ENCODE measurements around the gene ABLIM3.

Gene ABLIM3

GRCh38 chr5:149283626-149284480, 142.6 kb downstream of the ABLIM3 start:
- no peak for DNase-seq

DNA sequence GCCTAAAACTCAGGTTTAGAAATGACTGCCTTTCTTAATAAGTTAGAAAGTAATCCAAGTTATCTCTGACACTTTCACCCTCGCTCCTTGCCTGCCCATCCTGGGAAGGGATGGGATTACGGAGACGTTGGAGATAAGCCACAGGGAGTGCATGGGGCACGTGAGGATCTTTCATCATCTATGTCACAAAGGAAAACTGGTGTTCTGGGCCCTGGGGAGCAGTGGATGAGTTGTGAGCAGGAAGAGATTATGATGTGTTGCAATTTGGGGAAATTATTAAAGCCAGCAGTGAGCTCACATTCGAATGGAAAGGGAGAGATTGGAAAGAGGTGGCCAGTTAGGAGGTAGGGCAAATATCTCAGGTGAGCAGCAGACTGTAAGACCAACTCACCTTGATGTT, 143.2 kb downstream of the ABLIM3 start:
- DNase-seq = no peak

DNA sequence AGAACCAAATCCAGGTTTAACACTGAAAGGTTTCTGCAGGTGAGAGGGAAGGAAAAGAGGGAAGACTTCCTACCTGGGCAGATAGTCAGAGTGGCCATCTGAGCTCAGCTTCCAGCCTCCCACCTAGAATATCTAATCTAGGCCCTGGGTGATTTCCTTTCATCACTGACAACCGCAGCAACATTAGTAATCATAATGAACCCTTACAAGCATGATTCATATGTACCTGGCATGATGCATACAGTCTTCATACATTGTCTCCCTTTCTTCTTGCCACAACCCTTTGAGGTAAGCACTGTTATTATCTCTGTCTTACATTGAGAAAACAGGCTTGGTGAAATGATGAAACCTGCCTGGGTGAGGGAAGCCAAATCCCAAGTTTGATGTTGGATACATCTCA, 143.9 kb downstream of the ABLIM3 start:
- DNase-seq = no peak

GRCh38 chr5:149288436-149288835, 147.1 kb downstream of the ABLIM3 start:
- DNase-seq = no peak

- no peak for DNase-seq
Measured at GRCh38 chr5:149289301-149289700, 148.0 kb downstream of the ABLIM3 start.

- no peak for DNase-seq
Measured at GRCh38 chr5:149294872-149295829, 153.9 kb downstream of the ABLIM3 start.

- no peak for DNase-seq
Measured at GRCh38 chr5:149297340-149298025, 156.2 kb downstream of the ABLIM3 start.

GRCh38 chr5:149298163-149298562, 156.9 kb downstream of the ABLIM3 start:
- no peak for DNase-seq

GRCh38 chr5:149298842-149299404, 157.6 kb downstream of the ABLIM3 start:
- DNase-seq = no peak

GRCh38 chr5:149299451-149300054, 158.3 kb downstream of the ABLIM3 start:
- no peak for DNase-seq

DNA sequence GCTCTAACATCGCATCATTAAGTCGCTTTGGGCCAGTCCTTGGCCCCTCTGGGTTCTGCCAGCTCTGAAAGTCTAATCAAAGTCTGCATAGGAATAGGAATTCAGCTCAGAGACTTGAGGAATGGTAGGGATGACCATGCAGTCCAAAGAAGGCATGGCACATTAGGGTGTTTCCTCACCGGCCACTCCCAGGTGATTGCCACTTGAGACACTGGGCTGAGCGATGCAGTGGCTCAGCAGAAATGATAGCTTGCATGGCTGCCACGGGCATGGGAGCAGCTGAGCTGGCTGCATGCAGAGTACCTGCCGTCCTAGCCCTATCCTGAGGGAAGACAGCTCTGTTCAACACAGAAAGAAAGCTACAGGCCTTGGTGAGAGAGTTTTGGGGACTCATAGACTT, 159.1 kb downstream of the ABLIM3 start:
- DNase-seq = no peak

GRCh38 chr5:149301049-149301743, 159.9 kb downstream of the ABLIM3 start:
- DNase-seq = no peak

DNA sequence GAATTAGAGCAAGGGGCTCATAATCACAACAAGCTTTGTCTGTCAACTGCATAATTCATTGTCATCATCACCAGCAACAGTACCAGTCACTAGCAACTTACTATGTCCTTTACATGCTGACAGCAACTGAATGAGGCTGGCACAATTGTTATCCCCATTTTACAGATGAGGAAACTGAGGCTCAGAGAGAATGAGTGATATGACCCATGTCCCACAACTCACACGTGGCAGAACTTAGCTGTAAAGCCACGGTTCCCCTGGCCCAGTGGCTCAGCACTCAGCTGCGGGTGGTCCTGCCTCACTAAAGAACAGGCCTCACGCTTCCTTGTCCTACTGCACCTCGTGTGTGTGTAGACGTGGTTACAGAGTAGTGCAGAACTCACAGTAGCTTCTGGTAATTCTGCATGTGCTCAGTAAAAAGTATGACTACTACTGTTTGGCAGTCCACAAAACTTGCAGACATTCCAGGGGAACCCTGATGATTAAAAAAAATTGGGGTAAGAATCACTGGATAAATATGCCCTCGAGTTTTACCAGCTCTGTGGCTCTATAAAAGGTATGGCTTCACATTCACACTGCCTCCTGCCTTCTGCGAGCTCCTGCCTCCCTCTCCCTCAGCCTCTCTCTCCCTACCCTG, 160.6 kb downstream of the ABLIM3 start:
- DNase-seq = no peak

- DNase-seq = no peak
Measured at GRCh38 chr5:149302641-149303040, 161.3 kb downstream of the ABLIM3 start.

- DNase-seq = no peak
Measured at GRCh38 chr5:149303210-149303609, 161.9 kb downstream of the ABLIM3 start.

DNA sequence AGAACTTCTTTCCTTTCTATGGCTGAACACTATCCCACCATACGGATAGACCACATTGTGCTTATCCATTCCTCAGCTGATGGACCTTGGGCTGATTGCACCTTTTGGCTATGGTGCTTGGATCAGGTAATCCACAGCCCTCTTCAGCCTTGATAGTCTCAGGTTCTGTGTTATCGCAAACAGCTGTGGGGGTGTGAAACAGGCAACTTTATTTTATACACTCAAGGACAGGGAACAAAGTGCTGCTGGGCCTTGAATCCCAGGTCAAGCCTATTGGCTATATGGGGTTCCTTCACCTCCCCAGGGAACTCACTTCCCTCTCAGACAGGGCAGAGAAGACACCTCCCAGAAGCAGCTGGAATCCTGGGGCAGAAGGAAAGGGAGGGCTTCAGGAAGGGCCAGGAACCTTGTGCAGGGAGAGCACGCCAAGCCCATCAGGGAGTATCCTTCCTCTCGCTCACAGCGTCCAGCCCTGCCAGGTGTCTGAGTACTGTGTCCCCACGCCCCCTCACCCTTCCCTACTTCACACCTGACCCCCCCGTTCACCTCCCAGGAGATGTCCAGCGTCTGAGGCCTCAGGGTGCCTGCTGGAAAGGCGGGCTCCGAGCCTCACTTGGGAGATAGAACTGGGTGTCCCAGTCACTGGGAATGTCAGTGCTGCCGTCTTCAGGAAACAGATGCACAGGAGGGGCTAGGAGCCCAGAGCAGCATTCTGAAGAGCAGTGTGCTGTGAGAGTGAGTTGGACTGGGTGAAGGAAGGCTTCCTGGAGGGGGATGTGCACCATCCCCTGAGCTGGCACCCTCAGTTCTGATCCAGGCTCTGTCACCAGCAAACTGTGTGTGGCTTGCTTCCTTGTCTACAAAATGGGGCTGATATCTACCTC, 163.1 kb downstream of the ABLIM3 start:
- no peak for DNase-seq

- DNase-seq = no peak
Measured at GRCh38 chr5:149309354-149309753, 168.1 kb downstream of the ABLIM3 start.

Measured in central memory CD4-positive, alpha-beta T cell (primary cell).